Transverse colon (tissue), 4 donors: ENCODE results near the gene C19orf12. TPM values are rescaled to one million over a fixed set of nuclear protein-coding genes. Genes with fewer than 3 reads are reported as not detected.

Source experiments
- DNase-seq: peaks from one replicate; pipeline ENCODE4 v3.0.0-alpha.2; 2019
- H3K27ac ChIP-seq, 4 donors: fragments of 200-600 bp; sonication (generic); 2 replicates each; pipeline ENCODE4 v1.5.1; 2016 to 2018; ENCODE audit warnings: inconsistent platforms in 4 of 4
- H3K27me3 ChIP-seq: fragments of 200-600 bp; sonication (generic); 2 replicates; pipeline ENCODE4 v1.5.1; 2017; ENCODE audit warnings: inconsistent platforms
- H3K36me3 ChIP-seq, 4 donors: fragments of 200-600 bp; sonication (generic); 2 replicates each; pipeline ENCODE4 v1.5.1; 2017 to 2019; ENCODE audit warnings: inconsistent platforms in 4 of 4
- H3K4me1 ChIP-seq, 4 donors: fragments of 200-600 bp; sonication (generic); 2 replicates each; pipeline ENCODE4 v1.5.1; 2017 to 2020; ENCODE audit warnings: inconsistent platforms in 4 of 4
- H3K4me3 ChIP-seq, 4 donors: fragments of 200-600 bp; sonication (generic); 1 replicate in 1 of 4; 2 replicates in 3 of 4; pipeline versions ENCODE4 v1.5.1 to v1.6.1; 2017 to 2019; ENCODE audit warnings: inconsistent platforms in 4 of 4
- H3K9me3 ChIP-seq, 2 donors: fragments of 200-600 bp; sonication (generic); 2 replicates each; pipeline ENCODE4 v1.5.1; 2017 to 2019; ENCODE audit warnings: inconsistent platforms in 2 of 2
- CTCF ChIP-seq, 5 experiments: fragments of 200-600 bp in 3 of 5; fragments of 450-650 bp in 2 of 5; sonication (generic) in 3 of 5; IDR thresholded peaks; 1 replicate in 2 of 5; 2 replicates in 3 of 5; pipeline ENCODE4 v1.5.1; 2016 to 2017; ENCODE audit warnings: antibody characterized with exemption in 5 of 5, inconsistent platforms in 3 of 5, mild to moderate bottlenecking in 2 of 5, moderate library complexity in 1 of 5
- EP300 ChIP-seq: sonication (generic); formaldehyde crosslinking; IDR thresholded peaks from one replicate; pipeline ENCODE4 v1.6.1; 2017; ENCODE audit warnings: antibody characterized with exemption, low read depth
- POLR2A ChIP-seq: fragments of 450-650 bp; IDR thresholded peaks from one replicate; pipeline ENCODE4 v1.6.1; 2016; ENCODE audit warnings: antibody characterized with exemption, mild to moderate bottlenecking, moderate library complexity
- POLR2AphosphoS5 ChIP-seq, 3 donors: sonication (generic); formaldehyde crosslinking; IDR thresholded peaks; one replicate each; pipeline ENCODE4 v1.6.1; 2016; ENCODE audit warnings: antibody characterized with exemption in 3 of 3
- WGBS, 2 donors: methylation state at CpG; one replicate each; pipeline ENCODE4 v1.1.5; 2018; ENCODE audit warnings: low coverage in 1 of 2; 5-methylcytosine and 5-hydroxymethylcytosine counted together
- in situ Hi-C, 4 donors: fragments of 200-750 bp; cut with MboI; loops; one replicate each; pipeline versions ENCODE4 v1.15.0 to v1.15.1; 2017; ENCODE audit warnings: low sequenced_read_pairs in 3 of 4, low pct_ligation_motif_present in 1 of 4, low pct_unique_long_range_greater_than_20kb in 1 of 4
- intact Hi-C: fragments of 100-400 bp; cut with DNase I; formaldehyde crosslinking; loops from one replicate; pipeline ENCODE4 v1.15.1; 2023; ENCODE audit warnings: low total_unique reads
- total RNA-seq, 4 donors: library from RNA; depleted of rRNA; stranded (reverse); fragments of >200 nt; gene quantifications; one replicate each; pipeline ENCODE4 v1.1.0, GENCODE V29; 2016

Gene C19orf12
- total RNA-seq, 4 donors from 2014 or later = 13.9 to 33.3 (median 21.4) TPM

GRCh38 chr19:29666578-29667386 lies 48.3 kb downstream of the C19orf12 start:
- Histone ChIP-seq H3K9me3 (no peaks in the 10 kb centered on the region), H3K4me3 (peak overlapping the region; percentile 32 to 76 (median 61)), H3K4me1 (peaks cover 31 to 53% (median 48%) of the 10 kb centered on the region in 4 donors), H3K36me3 (no peaks in the 10 kb centered on the region), H3K27ac (peak overlapping the region; percentile 81 to 90 (median 84)), H3K27me3 (no peaks in the 10 kb centered on the region)
- intact Hi-C loops (no loop called here), in situ Hi-C loops (no loop called here)
- DNase-seq = peak; percentile 55
- WGBS, 2 donors = 28% methylated on average over 20 of the region's 20 CpGs; no CpG with 5 or more reads in 1 of the 2 donors
- TF ChIP-seq POLR2A = no peak
- TF ChIP-seq CTCF (IDR thresholded peaks at IDR 0.05) = no peak
- peak in 1 of 3 donors; percentile 33 for TF ChIP-seq POLR2AphosphoS5 (IDR thresholded peaks at IDR 0.05)
- TF ChIP-seq EP300 = no peak

- Histone ChIP-seq H3K9me3 (no peaks in the 10 kb centered on the region), H3K36me3 (no peaks in the 10 kb centered on the region), H3K27me3 (no peaks in the 10 kb centered on the region), H3K27ac (peak overlapping the region; percentile 81 to 90 (median 84)), H3K4me3 (peak overlapping the region; percentile 32 to 76 (median 61)), H3K4me1 (peaks cover 31 to 57% (median 46%) of the 10 kb centered on the region in 4 donors)
- in situ Hi-C loops (no loop called here), intact Hi-C loops (no loop called here)
- peak; percentile 41 for DNase-seq
- TF ChIP-seq CTCF (IDR thresholded peaks at IDR 0.05) (no peak), POLR2A (peak; percentile 47), EP300 (no peak), POLR2AphosphoS5 (IDR thresholded peaks at IDR 0.05) (peak in 2 of 3 donors; percentile 56 to 67)
- 15% methylated on average over 18 of the region's 30 CpGs; no CpG with 5 or more reads in 1 of the 2 donors for WGBS, 2 donors
Measured at GRCh38 chr19:29665826-29666577, 49.1 kb downstream of the C19orf12 start.

- Histone ChIP-seq H3K27me3 (no peaks in the 10 kb centered on the region), H3K27ac (peak within 1 kb of the TSS; percentile 81 to 90 (median 84)), H3K4me3 (peak within 1 kb of the TSS; percentile 32 to 76 (median 61)), H3K36me3 (no peaks in the 10 kb centered on the region), H3K9me3 (no peaks in the 10 kb centered on the region), H3K4me1 (peaks cover 31 to 57% (median 46%) of the 10 kb centered on the region in 4 donors)
- DNase-seq = peak; percentile 94
- 0% methylated on average over 36 of the region's 75 CpGs; no CpG with 5 or more reads in 1 of the 2 donors for WGBS, 2 donors
- intact Hi-C loops (no loop called here), in situ Hi-C loops (no loop called here)
- TF ChIP-seq POLR2A (no peak), EP300 (no peak), CTCF (IDR thresholded peaks at IDR 0.05) (no peak), POLR2AphosphoS5 (IDR thresholded peaks at IDR 0.05) (peak in 2 of 3 donors; percentile 21 to 51)
Measured at GRCh38 chr19:29665215-29665825, 49.7 kb downstream of the C19orf12 start, which contains the start of gene PLEKHF1. PLEKHF1 (plus strand) TSS chr19:29665461; CDS start chr19:29673840, 8,379 bp downstream.
